PC-9 (cell line): ENCODE measurements around the gene PALLD. TPM values are rescaled to one million over a fixed set of nuclear protein-coding genes. Genes with fewer than 3 reads are reported as not detected.

Source experiments
- BruUV-seq: library from RNA; stranded (reverse); fragments of 400-500 nt; replicated peaks from 2 replicates; lab custom pipeline; 2021; lab: Mats Ljungman, UMichigan
- CTCF ChIA-PET: fragments of 300-600 bp; sonication (Branson Sonifier 250); formaldehyde crosslinking; loops from one replicate; lab custom pipeline; 2022; ENCODE audit warnings: antibody characterized with exemption; lab: Charles Lee
- POLR2A ChIA-PET: fragments of 300-600 bp; sonication (Branson Sonifier 250); formaldehyde crosslinking; loops from one replicate; lab custom pipeline; 2022; ENCODE audit warnings: antibody characterized with exemption; ENCODE audit not compliant: unreplicated experiment; lab: Charles Lee
- DNase-seq, 2 experiments: peaks; one replicate each; pipeline versions ENCODE4 v3.0.0 to v3.0.0-alpha.2; 2015 to 2022; ENCODE audit warnings: mixed read lengths in 1 of 2
- H2AFZ ChIP-seq: fragments of 200-600 bp; sonication (generic); 2 replicates; pipeline ENCODE4 v1.8.1; 2017; ENCODE audit warnings: antibody characterized with exemption
- H3F3A ChIP-seq: fragments of 200-600 bp; sonication (generic); 2 replicates; pipeline ENCODE4 v1.8.1; 2017; ENCODE audit warnings: antibody characterized with exemption, mild to moderate bottlenecking, low read depth; ENCODE audit not compliant: insufficient read depth
- H3K27ac ChIP-seq: fragments of 200-600 bp; sonication (generic); 2 replicates; pipeline ENCODE4 v1.6.1; 2016; ENCODE audit warnings: mixed run types
- H3K27me3 ChIP-seq: fragments of 200-600 bp; sonication (generic); 2 replicates; pipeline ENCODE4 v1.6.1; 2016; ENCODE audit warnings: low read depth, mixed run types; ENCODE audit not compliant: insufficient read depth
- H3K36me3 ChIP-seq: fragments of 200-600 bp; sonication (generic); 2 replicates; pipeline ENCODE4 v1.6.1; 2016; ENCODE audit warnings: low read depth, mixed run types
- H3K4me1 ChIP-seq: fragments of 200-600 bp; sonication (generic); replicated peaks from 2 replicates; pipeline ENCODE4 v1.6.1; 2016; ENCODE audit warnings: mixed run types; ENCODE audit not compliant: insufficient read depth
- H3K4me2 ChIP-seq: fragments of 200-600 bp; sonication (generic); 2 replicates; pipeline ENCODE4 v1.6.1; 2017; ENCODE audit warnings: mixed run types
- H3K4me3 ChIP-seq: fragments of 200-600 bp; sonication (generic); 2 replicates; pipeline ENCODE4 v1.6.1; 2016; ENCODE audit warnings: mixed run types
- H3K79me2 ChIP-seq: fragments of 200-600 bp; sonication (generic); 2 replicates; pipeline ENCODE4 v1.6.1; 2017; ENCODE audit warnings: low read depth, mixed run types
- H3K9me2 ChIP-seq: fragments of 200-600 bp; sonication (generic); 2 replicates; pipeline ENCODE4 v1.8.1; 2017; ENCODE audit warnings: mild to moderate bottlenecking; ENCODE audit not compliant: insufficient read depth
- H3K9me3 ChIP-seq: fragments of 200-600 bp; sonication (generic); 2 replicates; pipeline ENCODE4 v1.8.1; 2016; ENCODE audit warnings: low read depth; ENCODE audit not compliant: insufficient read depth
- H4K20me1 ChIP-seq: fragments of 200-600 bp; sonication (generic); 2 replicates; pipeline ENCODE4 v1.8.1; 2017; ENCODE audit not compliant: insufficient read depth
- EZH2 ChIP-seq: fragments of 200-600 bp; sonication (generic); IDR thresholded peaks from 2 replicates; pipeline ENCODE4 v1.8.0; 2017; ENCODE audit warnings: antibody characterized with exemption, low read depth
- intact Hi-C: fragments of 100-400 bp; cut with micrococcal nuclease; formaldehyde crosslinking; loops from one replicate; pipeline ENCODE4 v1.10.0; 2022; ENCODE audit not compliant: unreplicated experiment
- total RNA-seq: library from RNA; stranded (reverse); gene quantifications from 2 replicates; pipeline ENCODE4 v1.2.3, GENCODE V29; 2021
- TF ChIP-seq, protein P1 (sequence below): fragments of 200-600 bp; sonication (generic); conservative IDR thresholded peaks from 2 replicates; pipeline ENCODE4 v1.6.1; 2017; ENCODE audit warnings: mixed run types, antibody characterized with exemption, mild to moderate bottlenecking, moderate library complexity

The PALLD gene
- total RNA-seq, 1 experiment from 2014 or later = 156 TPM

DNA sequence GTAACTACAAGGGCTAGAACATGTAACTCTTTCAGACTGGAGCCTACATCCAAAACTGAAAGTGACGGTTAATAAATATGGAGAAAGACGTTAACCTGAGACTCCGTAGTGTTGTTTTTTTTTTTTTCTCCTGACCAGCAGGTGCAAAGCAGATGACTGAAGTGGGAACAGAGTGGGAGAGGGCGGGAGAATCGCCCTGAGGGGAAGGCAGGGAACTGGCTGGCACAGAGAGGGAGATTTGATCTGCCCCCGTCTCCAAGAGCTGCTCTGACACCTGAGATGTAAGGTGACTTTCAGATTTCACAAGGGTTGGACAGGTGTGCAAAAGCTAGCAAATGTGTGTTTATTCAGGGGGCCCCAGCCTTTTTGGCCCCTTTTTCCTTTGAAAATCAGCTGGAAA is 180.2 kb downstream of the PALLD start:
- BruUV-seq = no TSS peak
- H4K20me1 ChIP-seq = no peaks in the 10 kb centered on the region
- POLR2A ChIA-PET = interaction anchor here (0.7 kb wide), 1 partner anchor 227 kb away, joined by 3 read pairs; no protein-coding TSS in a partner anchor
- no peak overlapping the region for H3K4me3 ChIP-seq
- H3K36me3 ChIP-seq = no peaks in the 10 kb centered on the region
- no peak overlapping the region for H2AFZ ChIP-seq
- no peaks in the 10 kb centered on the region for H3F3A ChIP-seq
- no peaks in the 10 kb centered on the region for H3K9me3 ChIP-seq
- H3K27me3 ChIP-seq = no peaks in the 10 kb centered on the region
- DNase-seq = no peak
- intact Hi-C loops = no loop called here
- CTCF ChIA-PET = no interaction called here
- no peak overlapping the region for H3K4me2 ChIP-seq
- H3K27ac ChIP-seq = no peak overlapping the region
- H3K79me2 ChIP-seq = no peaks in the 10 kb centered on the region
- TF ChIP-seq, protein P1, sequence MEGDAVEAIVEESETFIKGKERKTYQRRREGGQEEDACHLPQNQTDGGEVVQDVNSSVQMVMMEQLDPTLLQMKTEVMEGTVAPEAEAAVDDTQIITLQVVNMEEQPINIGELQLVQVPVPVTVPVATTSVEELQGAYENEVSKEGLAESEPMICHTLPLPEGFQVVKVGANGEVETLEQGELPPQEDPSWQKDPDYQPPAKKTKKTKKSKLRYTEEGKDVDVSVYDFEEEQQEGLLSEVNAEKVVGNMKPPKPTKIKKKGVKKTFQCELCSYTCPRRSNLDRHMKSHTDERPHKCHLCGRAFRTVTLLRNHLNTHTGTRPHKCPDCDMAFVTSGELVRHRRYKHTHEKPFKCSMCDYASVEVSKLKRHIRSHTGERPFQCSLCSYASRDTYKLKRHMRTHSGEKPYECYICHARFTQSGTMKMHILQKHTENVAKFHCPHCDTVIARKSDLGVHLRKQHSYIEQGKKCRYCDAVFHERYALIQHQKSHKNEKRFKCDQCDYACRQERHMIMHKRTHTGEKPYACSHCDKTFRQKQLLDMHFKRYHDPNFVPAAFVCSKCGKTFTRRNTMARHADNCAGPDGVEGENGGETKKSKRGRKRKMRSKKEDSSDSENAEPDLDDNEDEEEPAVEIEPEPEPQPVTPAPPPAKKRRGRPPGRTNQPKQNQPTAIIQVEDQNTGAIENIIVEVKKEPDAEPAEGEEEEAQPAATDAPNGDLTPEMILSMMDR = no peak
- no peak for TF ChIP-seq EZH2
- no peaks in the 10 kb centered on the region for H3K9me2 ChIP-seq
- H3K4me1 ChIP-seq = no peaks in the 10 kb centered on the region

DNA sequence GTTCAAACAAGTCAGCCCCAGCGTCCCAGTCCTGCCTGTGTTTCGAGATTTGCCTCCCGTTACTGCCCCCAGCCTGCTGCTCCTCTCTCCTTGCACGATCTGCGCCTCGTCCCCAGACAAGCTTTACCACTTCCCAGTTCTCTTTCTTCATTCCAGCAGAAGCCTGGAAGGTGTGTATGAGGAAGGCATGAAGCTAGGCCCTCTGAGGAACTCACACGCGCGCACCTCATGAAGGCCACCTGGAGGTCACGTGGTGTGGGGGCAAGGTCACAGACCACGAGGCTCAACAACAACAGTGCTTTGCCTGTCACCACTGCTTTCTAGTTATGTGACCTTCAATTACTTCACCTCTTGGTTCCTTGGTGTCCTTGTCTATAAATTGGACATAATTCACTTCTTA is 181.0 kb downstream of the PALLD start:
- no peaks in the 10 kb centered on the region for H3K79me2 ChIP-seq

DNA sequence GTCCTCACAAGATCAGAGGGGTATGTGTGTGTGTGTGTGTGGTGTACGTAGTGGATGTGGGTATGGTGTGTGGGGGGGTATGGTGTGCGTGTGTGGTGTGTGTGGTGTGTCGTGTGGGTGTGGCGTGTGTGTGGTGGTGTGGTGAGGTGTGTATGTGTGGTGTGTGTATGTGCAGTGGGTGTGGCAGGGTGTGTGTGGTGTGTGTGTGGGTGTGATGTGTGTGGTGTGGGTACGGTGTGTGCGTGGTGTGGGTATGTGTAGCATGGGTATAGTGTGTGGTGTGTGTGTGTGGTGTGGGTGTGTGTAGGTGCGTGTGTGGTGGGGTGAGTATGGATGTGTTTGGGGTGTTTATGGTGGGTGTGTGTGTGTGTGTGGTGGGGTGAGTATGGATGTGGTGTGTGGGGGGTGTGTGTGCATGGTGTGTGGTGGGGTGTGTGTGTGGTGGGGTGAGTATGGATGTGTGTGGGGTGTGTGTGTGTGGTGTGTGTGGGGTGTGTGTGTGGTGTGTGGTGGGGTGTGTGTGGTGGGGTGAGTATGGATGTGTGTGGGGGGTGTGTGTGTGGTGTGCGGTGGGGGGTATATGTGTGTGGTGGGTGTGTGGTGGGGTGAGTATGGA is 182.0 kb downstream of the PALLD start:
- Histone ChIP-seq H3K79me2 (no peaks in the 10 kb centered on the region), H3K36me3 (0 out of 2 replicates have a peak, but pooled peaks cover 10% of the 10 kb centered on the region), H2AFZ (no peak overlapping the region), H3K27me3 (no peaks in the 10 kb centered on the region), H3F3A (no peaks in the 10 kb centered on the region), H4K20me1 (no peaks in the 10 kb centered on the region), H3K9me3 (no peaks in the 10 kb centered on the region), H3K4me2 (no peak overlapping the region), H3K4me3 (no peak overlapping the region), H3K4me1 (no peaks in the 10 kb centered on the region), H3K9me2 (no peaks in the 10 kb centered on the region), H3K27ac (no peak overlapping the region)
- TF ChIP-seq EZH2 = no peak
- TF ChIP-seq, protein P1 = no peak
- no peak for DNase-seq
- no TSS peak for BruUV-seq
- ChIA-PET POLR2A (no interaction called here), CTCF (no interaction called here)
- intact Hi-C loops = no loop called here

More for the DNA sequence above, 181.0 kb downstream of the PALLD start:
- ChIA-PET CTCF (no interaction called here), POLR2A (no interaction called here)
- H3K9me3 ChIP-seq = no peaks in the 10 kb centered on the region
- no peak for DNase-seq
- H3K27me3 ChIP-seq = no peaks in the 10 kb centered on the region
- no peak overlapping the region for H3K4me3 ChIP-seq
- H4K20me1 ChIP-seq = no peaks in the 10 kb centered on the region
- no peak overlapping the region for H3K4me2 ChIP-seq
- no peak overlapping the region for H2AFZ ChIP-seq
- TF ChIP-seq, protein P1 = no peak
- no peak for TF ChIP-seq EZH2
- 0 out of 2 replicates have a peak, but pooled peaks cover 3% of the 10 kb centered on the region for H3K36me3 ChIP-seq
- intact Hi-C loops = no loop called here
- H3K27ac ChIP-seq = no peak overlapping the region
- BruUV-seq = no TSS peak
- no peaks in the 10 kb centered on the region for H3F3A ChIP-seq
- H3K4me1 ChIP-seq = no peaks in the 10 kb centered on the region
- no peaks in the 10 kb centered on the region for H3K9me2 ChIP-seq
